Measurements from ENCODE around the gene CFHR2.

GRCh38 chr1:196902344-196902743, 41.2 kb upstream of the CFHR2 start:
- no peak for TF ChIP-seq CTCF (conservative IDR thresholded peaks at IDR 0.05; ENCODE audit: low read length)
- no peak for TF ChIP-seq EZH2phosphoT487 (IDR thresholded peaks at IDR 0.05; ENCODE audit: borderline replicate concordance, low read depth, low read length)

Measured in OCI-LY7 (cell line).